T1000 (cell line): Measurements from ENCODE around the gene SACM1L.

ENCODE experiments used
- DNase-seq: peaks from one replicate; lab custom pipeline; 2025; ENCODE audit warnings: mixed read lengths; lab: John Stamatoyannopoulos, UW

SACM1L gene, protein sequence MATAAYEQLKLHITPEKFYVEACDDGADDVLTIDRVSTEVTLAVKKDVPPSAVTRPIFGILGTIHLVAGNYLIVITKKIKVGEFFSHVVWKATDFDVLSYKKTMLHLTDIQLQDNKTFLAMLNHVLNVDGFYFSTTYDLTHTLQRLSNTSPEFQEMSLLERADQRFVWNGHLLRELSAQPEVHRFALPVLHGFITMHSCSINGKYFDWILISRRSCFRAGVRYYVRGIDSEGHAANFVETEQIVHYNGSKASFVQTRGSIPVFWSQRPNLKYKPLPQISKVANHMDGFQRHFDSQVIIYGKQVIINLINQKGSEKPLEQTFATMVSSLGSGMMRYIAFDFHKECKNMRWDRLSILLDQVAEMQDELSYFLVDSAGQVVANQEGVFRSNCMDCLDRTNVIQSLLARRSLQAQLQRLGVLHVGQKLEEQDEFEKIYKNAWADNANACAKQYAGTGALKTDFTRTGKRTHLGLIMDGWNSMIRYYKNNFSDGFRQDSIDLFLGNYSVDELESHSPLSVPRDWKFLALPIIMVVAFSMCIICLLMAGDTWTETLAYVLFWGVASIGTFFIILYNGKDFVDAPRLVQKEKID

DNA sequence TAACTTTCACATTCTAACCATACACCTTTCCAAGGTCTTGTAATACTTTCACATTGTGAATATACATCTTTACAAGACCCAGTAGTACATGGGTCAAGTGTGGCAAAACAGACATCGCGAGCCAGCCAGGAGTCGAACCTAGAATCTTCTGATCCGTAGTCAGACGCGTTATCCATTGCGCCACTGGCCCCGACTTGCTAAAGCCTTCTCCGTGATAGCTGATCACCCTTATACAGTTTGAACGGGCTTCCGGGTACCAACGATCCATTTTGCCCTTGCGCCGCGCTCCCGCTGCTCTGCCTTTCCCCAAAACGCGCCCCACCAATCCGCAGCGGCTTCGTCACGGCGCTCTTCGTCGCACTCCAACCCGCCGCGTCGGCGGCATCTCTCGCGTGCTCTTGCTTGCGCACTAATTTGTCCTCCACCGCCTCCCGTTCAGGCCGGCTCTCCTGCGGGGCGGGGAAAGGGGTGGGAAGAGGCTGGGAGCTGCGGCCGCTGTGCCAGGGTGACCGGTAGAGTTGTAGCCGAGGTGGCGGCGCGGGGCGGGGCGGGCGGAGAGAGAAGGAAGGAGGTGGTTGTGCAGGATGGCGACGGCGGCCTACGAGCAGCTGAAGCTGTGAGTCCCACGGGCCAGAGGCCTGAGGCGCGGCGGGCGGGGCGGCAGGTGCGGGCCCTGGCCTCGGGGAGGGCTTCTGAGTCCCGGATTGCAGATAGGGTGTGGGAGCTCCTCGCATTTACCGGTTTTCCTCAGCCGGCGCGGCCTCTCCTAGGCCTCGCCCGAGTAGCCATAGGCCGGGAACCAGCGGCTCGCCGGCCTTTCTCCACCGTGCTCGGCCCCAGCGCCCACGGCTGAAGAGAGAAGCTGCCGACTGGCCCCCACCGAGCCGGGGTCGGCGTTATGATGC, at the start of gene SACM1L:
Gene SACM1L, plus strand, starts transcription at position 515 of the 905 bp plus-strand sequence. Its CDS starts 70 bp downstream, at position 585.
- DNase-seq, result peak; percentile 96

DNA sequence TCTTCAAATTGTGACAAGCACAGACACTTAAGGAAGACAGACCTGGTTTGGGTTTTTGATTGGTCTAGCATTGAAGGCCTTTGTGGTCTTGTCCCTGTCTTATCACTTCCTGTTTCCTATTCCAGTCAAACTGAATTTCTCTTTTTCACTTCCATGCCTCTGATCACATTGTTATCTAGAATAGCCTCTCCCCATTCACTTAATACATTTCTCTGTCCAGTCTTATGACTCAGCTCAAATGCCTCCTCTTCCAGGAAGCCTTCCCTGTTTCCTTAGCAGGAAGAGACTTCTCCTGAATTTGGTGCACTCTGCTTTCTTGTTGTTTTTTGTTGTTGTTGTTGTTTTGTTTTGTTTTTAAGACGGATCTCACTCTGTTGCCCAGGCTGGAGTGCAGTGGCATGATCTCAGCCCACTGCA, 49.1 kb upstream of the SACM1L start:
- DNase-seq, result no peak

DNA sequence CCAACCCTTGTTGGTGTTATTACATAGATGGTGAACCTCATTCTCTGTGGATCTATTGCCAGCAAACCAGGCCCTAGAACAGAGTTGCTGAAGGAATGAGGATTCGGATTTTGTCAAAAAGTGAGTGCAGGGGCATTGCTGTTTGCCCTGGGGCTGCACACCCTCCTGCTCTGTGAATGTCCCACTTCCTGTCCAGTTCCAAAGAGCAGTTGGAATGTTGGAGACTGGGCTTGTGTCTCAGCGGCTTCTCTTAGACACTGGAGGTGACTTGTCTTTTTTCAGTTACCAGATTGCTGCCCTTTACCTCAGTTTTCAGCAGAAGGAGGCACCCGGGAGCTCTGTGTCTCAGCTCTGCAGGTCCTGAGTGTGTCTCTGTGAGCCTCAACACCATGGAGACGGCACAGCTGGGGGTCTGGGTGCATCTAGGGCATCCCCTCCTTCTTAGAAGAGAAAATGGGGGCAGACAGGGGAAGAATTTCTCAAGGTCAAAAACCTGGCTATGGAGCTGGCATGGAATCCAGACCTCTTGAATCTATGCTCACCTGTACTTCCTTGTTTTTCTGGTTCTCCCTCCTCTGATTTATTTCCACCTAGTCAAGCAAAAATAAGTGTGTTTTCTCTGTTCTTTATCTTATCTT, 48.4 kb upstream of the SACM1L start:
- no peak for DNase-seq

DNA sequence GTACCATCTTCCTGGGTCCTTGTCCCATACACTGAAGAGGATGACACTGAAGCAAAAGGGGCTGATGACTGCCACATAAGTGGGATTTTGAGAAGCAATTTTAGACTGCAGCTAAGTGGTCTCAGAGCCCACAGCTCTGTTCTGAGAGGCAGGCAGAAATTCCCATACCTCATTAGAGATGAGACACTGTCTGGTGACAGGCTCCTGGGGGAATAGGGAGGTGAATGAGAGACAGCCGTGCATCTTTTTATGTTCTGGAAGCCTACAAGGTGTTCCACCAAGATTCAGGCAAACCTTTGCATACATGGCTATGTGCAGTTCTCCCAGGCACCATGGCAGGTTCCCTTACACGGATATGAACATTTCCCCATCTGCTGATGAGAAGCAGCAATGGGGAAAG, 47.4 kb upstream of the SACM1L start:
- no peak for DNase-seq

DNA sequence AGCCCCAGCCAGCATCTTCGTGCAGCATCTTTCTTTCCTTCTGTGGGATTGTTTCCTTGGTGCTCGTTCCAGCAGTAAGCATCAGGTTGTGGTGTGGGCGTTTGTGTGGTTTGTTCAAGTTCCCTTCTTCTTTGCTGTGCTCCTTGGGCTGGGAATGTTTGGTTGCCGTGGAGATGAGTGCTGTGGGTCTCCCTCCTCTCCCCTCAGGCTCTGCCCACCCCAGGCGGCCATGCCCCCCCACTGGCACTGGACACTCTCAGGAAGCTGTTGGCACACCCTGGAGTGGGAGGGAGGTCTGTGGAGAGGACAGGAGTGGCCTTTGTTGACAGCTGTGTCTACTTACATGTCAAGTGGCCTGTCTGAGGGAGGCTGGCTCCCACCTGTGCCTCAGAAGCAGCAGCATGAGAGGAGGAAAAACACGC, 46.5 kb upstream of the SACM1L start:
- no peak for DNase-seq

DNA sequence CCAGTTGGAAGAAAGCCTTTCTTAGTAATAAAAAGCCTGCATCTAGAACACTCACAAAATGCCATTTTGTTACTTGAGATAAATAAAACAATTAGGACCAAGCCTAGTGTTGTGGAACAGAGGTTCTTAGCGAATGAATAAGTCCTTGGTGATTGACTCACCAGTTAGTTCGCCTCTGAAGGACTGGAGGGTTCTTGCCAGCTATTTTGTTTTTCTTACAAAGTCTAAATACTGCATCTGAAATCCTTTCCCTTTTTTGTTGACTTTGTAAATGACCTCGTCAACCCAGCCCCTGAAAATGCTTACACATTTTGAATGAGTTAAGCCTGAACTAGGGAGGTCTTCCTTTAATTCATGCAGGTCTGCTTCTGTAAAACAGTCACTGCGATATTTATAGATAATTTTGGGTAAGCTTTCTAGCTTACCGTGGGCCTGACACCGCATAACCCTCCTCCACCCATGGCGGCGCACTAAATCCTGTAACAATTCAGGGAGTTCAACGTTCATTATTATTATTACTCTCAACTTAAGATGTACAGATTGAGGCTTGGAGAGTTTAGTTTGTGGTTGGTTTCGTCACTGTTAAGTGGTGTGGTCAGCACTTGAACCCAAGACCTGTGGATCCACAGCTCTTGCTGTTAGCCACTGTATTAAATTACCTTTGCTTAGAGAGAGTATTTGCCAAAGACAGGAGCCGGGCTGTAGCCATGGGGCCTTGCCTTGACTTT, 45.0 kb upstream of the SACM1L start:
- DNase-seq, result no peak

DNA sequence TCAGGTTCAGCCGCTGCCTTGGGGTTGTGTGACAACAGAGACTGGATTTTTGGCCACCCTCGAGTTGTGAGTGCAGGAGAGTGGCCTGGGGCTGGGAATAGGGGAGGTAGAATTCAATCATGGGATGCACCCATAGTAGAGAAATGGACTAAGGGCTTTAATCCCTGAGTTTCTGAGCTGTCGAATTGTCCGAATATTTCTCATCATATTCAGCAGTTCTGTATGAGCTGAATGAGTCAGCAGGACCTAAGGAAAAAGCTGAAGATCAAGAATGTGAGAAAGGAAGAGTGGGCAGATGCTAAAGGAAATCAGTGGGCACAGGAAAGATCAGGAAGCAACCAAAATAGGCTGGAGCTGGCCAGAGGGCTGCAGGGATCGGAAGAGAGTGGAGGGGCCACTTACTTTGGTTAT, 44.4 kb upstream of the SACM1L start:
- peak; percentile 15 for DNase-seq

DNA sequence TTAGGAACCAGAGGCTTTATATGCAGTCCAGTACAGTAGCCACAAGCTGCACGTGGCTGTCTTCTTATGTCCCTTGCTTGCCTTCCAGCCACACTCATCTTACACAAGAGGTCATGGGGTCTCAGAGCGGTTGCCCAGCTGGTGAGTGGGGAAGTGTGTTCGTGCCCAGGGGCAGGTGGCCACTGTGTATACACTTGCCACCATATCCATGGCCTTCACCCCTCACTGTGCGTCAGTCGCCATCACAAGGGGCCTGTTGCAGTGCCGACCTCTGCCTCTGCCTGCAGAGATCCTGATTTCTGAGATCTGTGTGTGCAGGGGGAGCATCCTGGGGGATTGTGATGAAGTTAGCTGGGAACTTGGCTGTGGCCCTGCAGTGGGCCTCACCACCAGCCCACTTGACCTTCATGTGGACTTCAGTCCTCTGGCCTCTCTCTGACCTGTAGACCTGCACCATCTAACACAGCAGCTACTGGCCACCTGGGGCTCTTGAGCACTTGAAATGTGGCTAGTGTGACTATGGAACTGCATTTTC, 43.1 kb upstream of the SACM1L start:
- DNase-seq, result no peak

DNA sequence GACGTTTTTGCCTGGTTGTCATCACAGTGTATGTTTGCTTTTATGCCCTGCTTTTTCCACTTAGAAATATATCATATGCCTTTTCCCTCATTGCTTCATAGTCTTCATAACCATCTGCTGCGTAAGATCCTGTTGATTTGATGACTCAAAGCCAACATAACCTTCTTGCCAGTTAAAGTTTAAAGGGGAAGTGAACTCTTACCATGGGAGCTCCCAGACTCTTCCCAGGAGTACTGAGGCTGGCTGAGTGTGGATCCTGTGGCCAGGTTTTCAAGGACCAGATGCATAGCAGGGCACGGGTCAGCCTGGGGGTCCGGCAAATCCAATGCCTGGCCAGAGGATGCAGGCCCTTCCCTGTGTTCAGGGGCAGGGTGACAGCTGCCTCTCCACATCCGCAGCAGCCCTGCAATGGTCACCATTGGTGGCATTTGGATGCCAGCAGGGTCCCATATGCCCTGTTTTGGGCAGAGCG, 42.0 kb upstream of the SACM1L start:
- DNase-seq, result no peak

DNA sequence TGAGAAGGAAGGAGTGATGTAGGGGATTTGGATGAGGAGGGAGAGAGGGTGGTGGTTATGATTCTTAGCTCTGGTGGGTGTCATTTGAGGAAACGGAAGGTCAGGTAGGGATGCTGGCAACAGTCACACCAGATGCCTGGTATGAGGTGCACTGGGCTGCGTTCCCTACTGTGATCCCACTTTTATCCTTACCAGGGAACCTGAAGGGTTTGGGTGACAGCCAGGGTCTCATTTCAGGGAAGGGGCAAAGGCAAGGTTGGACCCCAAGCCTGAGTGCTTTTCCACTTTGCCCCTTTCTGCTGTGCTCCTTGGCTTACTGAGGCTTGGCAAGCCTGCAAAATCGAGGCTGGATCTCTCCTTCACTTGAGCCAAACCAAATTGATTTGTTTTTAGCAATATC, 36.0 kb upstream of the SACM1L start:
- no peak for DNase-seq

DNA sequence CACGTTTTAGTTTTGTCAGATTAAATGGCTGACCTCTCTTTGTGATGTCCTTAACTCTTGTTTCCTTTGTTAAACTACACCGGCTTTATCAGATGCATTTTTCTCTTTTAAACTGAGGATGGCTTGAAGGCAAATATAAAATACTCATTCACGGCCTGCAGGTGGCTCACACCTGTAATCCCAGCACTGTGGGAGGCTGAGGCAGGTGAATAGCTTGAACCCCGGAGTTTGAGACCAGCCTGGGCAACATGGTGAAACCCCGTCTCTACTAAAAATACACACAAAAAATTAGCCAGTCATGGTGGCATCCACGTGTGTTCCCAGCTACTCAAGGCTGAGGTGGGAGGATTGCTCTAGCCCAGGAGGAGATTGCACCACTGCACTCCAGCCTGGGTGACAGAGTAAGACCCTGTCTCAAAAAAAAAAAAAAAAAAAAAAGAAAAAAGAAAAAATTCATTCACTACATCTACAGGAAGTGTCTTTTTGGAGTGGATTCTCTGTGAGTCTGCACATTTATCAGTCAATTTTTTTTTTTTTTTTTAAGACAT, 34.7 kb upstream of the SACM1L start:
- DNase-seq, result no peak

DNA sequence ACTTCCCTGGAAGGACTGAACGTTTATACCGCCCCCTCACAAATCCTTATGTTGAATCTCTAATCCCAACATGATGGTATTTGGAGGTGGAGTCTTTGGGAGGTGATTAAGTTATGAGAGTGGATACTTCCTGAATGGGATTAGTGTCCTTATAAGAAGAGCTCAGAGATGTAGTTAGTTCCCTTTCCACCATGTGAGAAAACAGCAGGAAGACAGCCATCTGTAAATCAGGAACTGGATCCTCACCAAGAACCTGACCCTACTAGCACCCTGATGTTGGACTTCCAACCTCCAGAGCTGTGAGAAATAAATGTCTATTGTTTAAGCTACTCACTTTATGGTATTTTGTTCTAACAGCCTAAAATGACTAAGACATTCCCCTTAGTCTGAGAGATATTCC, 33.3 kb upstream of the SACM1L start:
- DNase-seq, result no peak

DNA sequence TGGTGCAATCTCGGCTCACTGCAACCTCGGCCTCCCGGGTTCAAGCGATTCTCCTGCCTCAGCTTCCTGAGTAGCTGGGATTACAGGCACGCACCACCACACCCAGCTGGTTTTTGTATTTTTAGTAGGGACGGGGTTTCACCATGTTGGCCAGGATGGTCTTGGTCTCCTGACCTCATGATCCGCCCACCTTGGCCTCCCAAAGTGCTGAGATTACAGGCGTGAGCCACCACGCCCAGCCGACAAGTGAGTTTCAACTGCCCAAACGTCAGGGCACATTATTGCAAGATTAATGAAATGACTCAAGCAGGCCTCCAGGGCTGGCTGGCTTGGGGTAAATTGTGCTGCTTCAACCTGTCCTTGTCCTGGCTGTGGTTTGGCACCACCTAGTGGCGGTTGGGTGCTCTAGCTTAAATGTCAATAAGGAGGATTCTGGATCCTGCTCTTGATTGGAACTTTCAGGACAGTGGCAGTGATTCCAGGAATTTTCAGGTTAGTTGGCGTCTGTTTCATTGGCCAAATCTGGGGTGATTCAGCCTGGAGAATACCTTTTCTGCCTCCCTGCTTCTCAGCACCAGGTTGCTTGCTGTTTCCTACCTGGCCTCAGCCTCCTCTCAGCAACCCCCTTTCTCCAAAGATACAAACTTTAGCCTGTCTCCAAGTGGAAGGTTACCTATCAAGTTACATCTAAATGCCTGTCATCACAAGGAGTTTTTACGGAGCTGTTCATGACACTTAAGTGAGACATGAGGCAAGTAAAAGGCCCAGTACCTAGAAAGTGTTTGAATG, 32.4 kb upstream of the SACM1L start:
- peak; percentile 79 for DNase-seq

DNA sequence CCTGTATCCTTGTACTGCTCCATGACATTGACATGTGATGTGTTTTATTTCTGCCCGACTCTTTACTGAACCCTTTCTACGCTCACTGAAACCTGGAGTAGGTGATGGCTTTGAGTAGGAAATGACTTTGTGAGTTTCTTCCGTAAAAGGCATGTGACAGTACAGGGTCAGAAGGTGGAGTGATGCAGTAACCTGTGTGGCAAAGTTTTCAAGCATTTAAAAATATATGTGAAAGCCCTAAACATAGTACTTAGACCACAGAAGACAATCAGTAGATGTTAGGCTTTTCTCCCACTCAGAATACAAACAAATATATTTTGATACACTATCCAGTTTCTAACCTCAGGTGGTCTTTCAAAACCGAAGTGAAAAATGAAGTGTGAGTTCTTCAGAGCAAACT, 31.3 kb upstream of the SACM1L start:
- DNase-seq, result no peak

DNA sequence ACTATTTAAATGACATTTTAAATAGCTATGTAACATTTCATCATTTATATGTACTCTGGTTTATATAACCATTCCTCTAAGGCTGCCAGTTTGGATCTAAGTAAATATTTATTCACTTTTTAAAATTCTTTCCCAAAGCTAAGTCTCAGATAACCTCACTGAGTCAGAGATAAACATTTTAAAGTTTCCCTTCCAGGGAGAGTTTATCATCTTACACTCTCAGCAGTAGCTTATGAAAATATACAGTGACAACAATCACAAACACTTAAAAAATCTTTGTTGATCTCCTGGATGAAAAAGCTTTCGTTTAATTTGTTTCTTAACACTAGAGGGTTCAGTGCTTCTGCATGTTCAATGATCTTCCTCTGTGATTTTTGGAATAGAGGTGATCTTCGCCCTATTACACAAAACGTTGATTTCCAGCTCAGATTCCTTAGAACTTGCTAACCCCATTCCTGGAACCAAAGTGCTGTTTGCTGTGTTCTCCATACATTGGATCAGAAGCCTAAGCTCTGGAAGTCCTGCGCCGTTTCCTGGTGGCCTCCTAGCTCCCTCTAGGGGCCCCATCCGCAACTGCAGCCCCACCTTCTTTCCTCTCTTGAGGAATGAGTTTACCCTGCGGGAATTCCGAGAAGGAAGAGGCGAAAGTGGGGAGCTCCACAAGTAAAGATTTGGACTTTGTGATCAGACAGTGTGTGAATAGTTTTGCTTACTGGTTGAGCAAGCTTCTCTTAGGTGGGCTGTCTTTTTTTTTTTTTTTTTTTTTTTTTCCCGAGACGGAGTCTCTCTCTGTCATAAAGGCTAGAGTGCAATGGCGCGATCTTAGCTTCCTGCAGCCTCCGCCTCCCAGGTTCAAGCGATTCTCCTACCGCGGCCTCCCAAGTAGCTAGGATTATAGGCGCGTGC, 29.3 kb upstream of the SACM1L start:
- peak; percentile 70 for DNase-seq

DNA sequence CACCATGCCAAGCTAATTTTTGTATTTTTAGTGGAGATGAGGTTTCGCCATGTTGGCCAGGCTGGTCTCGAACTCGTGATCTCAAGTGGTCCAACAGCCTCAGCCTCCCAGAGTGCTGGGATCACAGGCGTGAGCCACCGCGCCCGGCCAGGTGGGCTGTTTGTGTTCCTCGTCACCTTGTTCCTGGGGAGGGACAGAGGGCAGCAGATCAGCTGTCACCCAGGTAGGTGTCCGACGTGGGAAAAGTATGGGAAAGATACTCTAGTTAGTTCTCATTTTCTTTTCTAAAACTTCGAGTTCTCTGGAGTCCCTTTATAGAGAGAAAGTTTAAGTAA, 28.7 kb upstream of the SACM1L start:
- DNase-seq, result no peak

DNA sequence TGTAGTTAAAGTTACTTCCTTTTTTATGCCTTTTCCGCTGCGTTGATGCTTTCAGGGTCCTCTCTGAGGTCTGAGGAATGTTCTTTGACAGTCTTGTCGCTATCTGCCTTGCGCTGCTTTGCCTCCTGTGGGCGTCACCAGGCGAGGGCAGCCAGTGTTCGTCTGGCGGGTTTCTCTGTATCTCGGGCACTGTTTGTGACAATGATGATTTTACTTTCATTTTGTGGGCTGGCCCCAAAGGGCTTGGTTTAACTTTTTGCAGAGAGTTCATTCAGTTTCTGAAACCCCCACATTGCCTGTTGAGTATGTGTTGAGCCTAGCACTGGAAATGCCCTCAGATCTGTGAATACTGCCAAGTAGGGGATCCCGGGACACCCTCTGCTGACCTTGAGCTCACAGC, 24.6 kb upstream of the SACM1L start:
- DNase-seq, result no peak

DNA sequence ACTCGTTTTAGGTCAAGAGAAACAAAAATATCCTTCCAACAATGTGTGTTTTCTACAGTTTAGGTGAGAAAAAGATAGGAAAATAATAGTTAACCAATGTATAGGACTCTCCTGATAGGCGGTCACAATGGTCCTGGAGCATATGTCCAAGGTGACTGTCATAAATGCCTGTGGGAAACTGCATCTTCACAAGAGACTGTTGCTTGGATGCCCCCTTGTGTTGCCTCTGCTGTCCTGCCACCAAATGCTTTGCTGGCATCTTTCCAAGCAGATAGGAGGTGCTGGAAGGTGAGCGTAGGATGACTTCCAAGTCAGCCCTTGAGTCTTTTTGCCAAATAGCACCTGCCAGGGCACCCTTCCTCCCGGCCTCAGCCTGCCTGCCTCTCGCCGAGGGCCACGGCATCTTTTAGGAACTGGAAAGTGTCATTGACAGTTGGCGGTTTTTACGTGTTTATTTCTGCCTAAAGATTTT, 24.1 kb upstream of the SACM1L start:
- no peak for DNase-seq
